GM12864 (cell line): ENCODE data around the gene KCNAB2.

Source experiments
- DNase-seq: peaks from one replicate; pipeline ENCODE4 v3.0.0-alpha.2; 2011; ENCODE audit warnings: low read depth
- H3K4me3 ChIP-seq: 2 replicates; pipeline ENCODE4 v1.5.1; 2011; ENCODE audit warnings: mild to moderate bottlenecking, low read depth, low read length, control low read depth
- CTCF ChIP-seq: IDR thresholded peaks from 2 replicates; pipeline ENCODE4 v1.5.1; 2011; ENCODE audit warnings: low read depth, mild to moderate bottlenecking, moderate library complexity, low read length, control low read depth, inconsistent platforms; ENCODE audit errors: missing control alignments

Gene KCNAB2

GRCh38 chr1:6082430-6082971, 36.8 kb downstream of the KCNAB2 start:
- TF ChIP-seq CTCF, result peak; percentile 14
- DNase-seq, result no peak
- no peak overlapping the region for H3K4me3 ChIP-seq

GRCh38 chr1:6083385-6083784, 37.7 kb downstream of the KCNAB2 start:
- no peak for DNase-seq
- TF ChIP-seq CTCF, result no peak
- no peak overlapping the region for H3K4me3 ChIP-seq

- no peak for TF ChIP-seq CTCF
- DNase-seq, result no peak
- no peak overlapping the region for H3K4me3 ChIP-seq
These were observed 38.2 kb downstream of the KCNAB2 start for GRCh38 chr1:6083801-6084446.

GRCh38 chr1:6084781-6085495, 39.2 kb downstream of the KCNAB2 start:
- no peak for DNase-seq
- H3K4me3 ChIP-seq, result no peak overlapping the region
- no peak for TF ChIP-seq CTCF

- DNase-seq, result no peak
- H3K4me3 ChIP-seq, result no peak overlapping the region
These were observed 40.0 kb downstream of the KCNAB2 start for GRCh38 chr1:6085666-6086065.

GRCh38 chr1:6086358-6086757, 40.7 kb downstream of the KCNAB2 start:
- no peak for DNase-seq
- TF ChIP-seq CTCF, result no peak
- no peak overlapping the region for H3K4me3 ChIP-seq

More at GRCh38 chr1:6085666-6086065, 40.0 kb downstream of the KCNAB2 start:
- no peak for TF ChIP-seq CTCF
